ENCODE data around the gene TANC1.

Gene TANC1

GRCh38 chr2:158963071-158963470 lies 5.4 kb upstream of the TANC1 start:
- no peak for DNase-seq

GRCh38 chr2:158965107-158965506 lies 3.3 kb upstream of the TANC1 start:
- DNase-seq, result no peak

- peak; percentile 56 for DNase-seq
These were observed 2.8 kb upstream of the TANC1 start for GRCh38 chr2:158965641-158966040.

GRCh38 chr2:158966312-158966711 lies 2.1 kb upstream of the TANC1 start:
- DNase-seq, result no peak

GRCh38 chr2:158967114-158967730 lies 1.2 kb upstream of the TANC1 start:
- DNase-seq, result no peak

GRCh38 chr2:158967731-158968395 lies 577 bp upstream of the TANC1 start:
- peak; percentile 92 for DNase-seq

- DNase-seq, result peak; percentile 61
These were observed 798 bp downstream of the TANC1 start for GRCh38 chr2:158969162-158969714.

GRCh38 chr2:158969715-158970240 lies 1.3 kb downstream of the TANC1 start:
- DNase-seq, result peak; percentile 79

- DNase-seq, result no peak
These were observed 1.9 kb downstream of the TANC1 start for GRCh38 chr2:158970241-158970751.

GRCh38 chr2:158973116-158973956 lies 4.9 kb downstream of the TANC1 start:
- DNase-seq, result peak; percentile 55

GRCh38 chr2:158975271-158975921 lies 7.0 kb downstream of the TANC1 start:
- no peak for DNase-seq

- no peak for DNase-seq
These were observed 11.3 kb downstream of the TANC1 start for GRCh38 chr2:158979772-158980171.

GRCh38 chr2:158984604-158985135 lies 16.2 kb downstream of the TANC1 start:
- no peak for DNase-seq

- DNase-seq, result no peak
These were observed 20.1 kb downstream of the TANC1 start for GRCh38 chr2:158988501-158988900.

- no peak for DNase-seq
These were observed 20.7 kb downstream of the TANC1 start for GRCh38 chr2:158989165-158989564.

- DNase-seq, result no peak
These were observed 22.2 kb downstream of the TANC1 start for GRCh38 chr2:158990397-158991214.

GRCh38 chr2:158993030-158993429 lies 24.6 kb downstream of the TANC1 start:
- DNase-seq, result no peak

GRCh38 chr2:158993721-158994587 lies 25.5 kb downstream of the TANC1 start:
- DNase-seq, result no peak

- no peak for DNase-seq
These were observed 26.7 kb downstream of the TANC1 start for GRCh38 chr2:158994920-158995676.

- DNase-seq, result no peak
These were observed 27.2 kb downstream of the TANC1 start for GRCh38 chr2:158995677-158996049.

Measured in eye (tissue), 1 donor.